Measurements from ENCODE around the gene KCNMA1.
"Not testable (repeated sequence)": the region's sequence is repeated elsewhere in the genome, so short reads cannot be mapped to it uniquely, and the experiment has no call there.

The KCNMA1 gene

DNA sequence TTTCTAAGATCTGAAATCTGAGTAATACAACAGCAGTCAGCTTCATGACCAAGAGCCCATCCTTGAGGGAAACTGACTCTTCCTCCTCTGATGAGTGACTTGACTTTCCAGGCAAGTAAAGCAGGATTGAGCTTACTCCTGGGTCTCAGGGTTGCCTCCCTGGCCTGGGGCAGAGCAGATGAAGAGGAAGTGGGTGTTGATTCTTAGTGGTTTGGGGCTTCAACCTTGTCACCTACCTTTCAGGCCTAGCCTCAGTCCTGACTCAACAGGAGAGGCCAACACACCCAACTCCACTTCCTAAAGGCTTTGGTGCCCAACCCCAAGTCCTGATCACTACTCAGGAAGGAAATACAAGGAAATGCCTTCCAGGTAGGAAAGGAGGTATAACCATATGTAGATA, 54.1 kb downstream of the KCNMA1 start:
- DNase-seq (ENCODE audit: low read depth): no peak

DNA sequence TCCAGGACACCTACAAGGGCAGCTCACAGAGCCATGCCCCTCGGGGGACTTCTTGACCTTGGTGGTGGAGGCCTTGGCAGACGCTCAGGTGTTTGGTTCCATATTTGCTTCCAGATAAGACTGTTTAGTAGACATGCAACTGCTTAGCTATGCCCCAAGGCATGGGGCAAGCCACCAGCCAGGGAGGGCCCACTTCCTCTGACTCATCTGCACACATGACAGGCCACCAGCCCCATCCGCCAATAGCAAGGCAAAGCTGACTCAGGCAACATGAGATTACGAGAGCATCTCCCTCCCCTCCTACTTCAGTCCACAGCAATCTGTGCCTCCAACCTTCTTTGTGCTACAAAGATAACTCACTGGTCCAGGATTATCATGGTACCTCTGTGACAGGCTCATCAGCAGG, 54.9 kb downstream of the KCNMA1 start:
- no peak for DNase-seq (ENCODE audit: low read depth)

DNA sequence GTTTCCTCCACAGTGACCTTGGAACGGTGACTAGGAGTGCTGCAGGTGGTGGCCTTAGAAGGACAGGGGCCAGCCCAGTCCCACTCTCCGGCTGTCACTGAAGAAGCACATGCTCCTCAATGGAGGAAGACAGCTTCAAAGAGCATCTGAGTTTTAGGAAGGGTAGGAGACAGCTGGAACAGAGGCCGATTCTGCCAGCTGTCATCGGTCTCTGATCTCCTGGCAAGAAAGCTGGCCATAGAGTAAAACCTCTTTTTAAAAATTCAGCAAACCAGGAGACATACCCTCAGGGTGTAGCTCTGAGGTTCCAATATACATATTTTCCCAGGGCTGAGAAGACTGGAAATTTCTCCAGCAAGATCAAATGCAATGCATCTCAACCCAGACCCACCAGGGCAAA, 55.9 kb downstream of the KCNMA1 start:
- no peak for DNase-seq (ENCODE audit: low read depth)

DNA sequence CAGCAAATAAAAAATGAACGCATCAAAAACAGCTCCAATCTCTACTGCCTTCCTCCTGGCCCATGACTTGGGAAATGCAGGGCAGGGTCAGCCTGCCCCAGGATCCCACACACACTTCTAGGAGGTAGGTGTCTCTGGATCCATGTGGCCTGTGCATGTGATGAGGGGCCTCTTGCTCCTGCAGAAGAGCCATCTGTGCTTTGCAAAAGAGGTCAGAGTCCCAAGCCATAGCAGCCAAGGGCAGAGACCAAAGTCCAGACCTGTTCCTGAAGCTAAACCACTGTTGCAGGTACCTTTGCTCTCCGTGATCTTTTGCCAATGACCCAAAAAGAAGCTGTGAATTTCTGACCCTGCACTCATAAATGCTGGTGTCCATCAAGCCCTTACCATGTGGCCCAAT, 57.1 kb downstream of the KCNMA1 start:
- no peak for DNase-seq (ENCODE audit: low read depth)

DNA sequence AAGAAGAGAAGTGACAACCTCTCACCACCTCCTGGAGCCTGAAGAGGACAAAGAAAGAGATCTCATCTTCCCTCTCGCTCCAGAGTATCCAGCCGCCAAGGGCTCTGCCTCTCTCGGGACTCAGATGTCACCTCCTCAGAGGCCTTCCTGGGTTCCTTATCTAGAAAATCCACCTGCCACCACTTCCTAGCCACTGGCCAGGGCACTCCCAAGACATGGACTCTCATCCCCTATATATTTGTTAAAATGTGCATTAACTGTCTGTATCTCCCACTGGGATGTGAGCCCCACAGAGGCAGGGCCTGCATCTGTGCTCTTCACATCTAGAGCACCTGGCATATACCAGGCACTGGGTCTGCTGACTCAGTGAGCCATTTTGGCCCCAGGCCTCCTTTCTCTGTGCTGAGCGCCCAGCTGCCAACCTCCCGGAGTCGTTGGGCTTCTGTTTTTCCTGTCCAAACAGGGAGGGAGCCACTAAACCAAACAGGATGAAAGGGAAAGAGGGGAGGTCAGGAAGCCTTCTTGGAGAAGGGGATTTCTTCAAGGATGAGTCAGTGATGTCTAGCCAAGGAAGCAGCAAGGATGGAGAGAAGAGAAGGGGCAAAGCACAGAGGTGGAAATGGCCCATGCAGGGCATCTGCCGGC, 58.9 kb downstream of the KCNMA1 start:
- no peak for DNase-seq (ENCODE audit: low read depth)

DNA sequence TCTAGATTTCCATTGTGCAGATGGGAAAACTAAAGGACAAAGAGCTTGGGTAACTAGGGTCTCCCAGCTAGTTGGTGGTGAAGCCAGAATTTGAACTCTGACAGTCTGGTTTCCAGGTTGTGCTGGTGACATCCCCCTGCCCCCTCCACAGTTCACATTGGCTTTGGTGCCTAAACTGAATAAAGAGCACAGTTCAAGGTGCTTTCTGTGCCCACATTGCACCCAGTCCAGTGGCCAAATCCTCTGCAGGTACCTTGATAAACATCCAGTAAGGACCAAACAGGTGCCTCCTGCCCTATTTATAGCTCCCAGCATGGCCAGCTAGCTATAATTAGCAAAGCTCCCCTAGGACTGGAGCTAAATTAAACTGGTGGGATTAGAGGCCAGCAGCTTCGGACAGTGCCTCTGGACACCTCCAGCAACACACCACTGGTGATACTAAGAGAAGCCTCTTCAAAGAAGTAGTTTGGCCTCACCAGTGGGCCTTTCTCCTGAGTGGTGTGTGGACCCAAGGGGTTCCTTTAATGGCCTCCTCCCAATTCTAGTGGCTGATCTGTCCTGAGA, 59.9 kb downstream of the KCNMA1 start:
- DNase-seq (ENCODE audit: low read depth): no peak

DNA sequence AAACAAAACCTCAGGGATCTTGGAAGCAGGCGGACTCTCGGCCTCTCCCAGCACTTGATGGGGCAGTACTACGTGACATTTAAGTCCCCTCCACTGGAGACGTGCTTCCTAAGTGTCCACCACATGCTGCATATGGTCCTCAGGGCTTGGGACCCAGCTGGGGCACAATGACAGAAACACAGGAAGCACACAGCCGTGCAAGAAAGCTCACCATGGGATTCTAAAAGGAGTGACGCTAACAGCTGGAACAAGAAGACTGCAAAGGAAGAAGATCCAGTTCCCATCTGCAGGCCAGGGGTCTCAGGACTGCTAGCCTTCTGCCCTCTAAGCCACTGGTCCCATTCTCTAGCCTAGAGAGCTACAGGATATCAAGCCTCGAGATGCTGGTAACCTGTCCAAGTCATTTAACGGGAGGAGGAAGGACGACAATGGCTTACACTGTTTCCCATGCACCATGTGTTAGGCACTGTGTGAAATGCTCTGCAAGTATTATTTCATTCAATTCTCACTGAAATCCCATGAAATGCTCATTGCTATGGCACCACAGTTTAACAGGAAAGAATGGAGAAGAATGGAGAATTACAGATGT, 61.1 kb downstream of the KCNMA1 start:
- no peak for DNase-seq (ENCODE audit: low read depth)

DNA sequence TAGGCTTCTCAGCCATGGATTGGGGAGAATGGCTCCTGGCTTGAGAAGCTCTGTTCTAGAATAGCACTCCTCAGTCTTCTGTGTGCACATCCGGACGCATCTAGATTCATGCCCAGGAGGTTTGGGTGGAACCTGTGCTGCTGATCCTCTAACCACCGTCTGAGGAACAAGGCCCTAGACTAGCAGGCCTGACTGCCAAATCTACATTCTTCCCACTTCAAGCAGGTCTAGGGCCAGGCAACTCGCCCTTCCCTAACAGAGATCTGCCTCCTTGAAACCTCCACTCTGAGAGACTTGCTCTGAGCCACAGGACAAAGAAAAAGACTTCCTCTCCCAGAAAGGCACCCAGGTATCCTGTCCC, 61.6 kb downstream of the KCNMA1 start:
- DNase-seq (ENCODE audit: low read depth): no peak

DNA sequence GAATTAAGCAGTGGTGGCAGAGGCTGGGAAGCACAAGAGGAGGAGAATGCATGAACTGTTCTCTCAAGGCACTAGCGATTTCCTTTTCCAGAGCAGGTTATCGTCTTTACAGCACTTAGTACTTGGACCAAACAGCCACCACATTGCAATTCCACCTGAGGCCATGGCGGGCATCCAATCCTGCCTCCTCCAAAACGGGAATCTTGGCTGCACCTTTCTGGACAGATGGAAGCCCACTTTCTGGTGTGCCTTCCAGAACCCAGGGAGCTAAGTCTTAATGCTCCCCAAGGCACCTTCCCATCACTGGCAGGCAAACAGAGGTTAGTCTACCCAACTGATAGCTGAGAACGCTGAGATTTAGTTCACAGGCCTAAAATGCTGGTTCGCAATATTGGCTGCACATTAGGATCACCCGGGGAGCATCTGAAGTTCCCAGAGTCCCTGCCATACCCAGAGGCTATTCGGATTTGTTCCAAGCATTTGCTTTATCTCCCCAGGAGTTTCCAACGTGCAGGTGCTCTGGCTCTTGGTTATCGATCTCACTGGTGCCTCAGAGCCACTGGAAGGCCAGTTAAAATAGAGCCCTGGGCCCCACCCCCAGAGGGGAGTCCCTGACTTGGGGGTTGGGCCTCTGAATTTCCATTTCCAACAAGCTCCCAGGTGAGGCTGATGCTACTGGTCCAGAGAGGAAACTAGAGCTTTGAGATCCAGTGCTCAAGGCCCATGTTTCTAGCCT, 62.2 kb downstream of the KCNMA1 start:
- DNase-seq (ENCODE audit: low read depth): no peak

DNA sequence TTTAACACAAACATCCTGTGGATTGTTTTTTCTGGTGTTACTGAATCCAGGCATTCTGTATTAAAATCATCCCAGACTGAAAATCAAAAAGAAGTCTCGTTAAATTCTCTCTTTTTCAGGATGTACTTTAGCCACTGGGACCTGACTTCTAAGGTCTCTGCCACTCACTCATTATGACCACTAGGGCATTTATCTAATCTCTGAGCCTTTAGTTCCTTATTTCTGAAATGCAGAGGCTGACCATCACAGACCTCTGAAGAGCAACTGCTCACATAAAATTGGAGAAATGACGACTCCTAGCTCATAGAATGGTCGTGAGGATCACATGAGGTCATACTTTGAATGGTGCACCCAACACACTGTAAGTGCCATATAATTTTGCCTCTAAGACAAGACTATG, 63.2 kb downstream of the KCNMA1 start:
- DNase-seq (ENCODE audit: low read depth): no peak

DNA sequence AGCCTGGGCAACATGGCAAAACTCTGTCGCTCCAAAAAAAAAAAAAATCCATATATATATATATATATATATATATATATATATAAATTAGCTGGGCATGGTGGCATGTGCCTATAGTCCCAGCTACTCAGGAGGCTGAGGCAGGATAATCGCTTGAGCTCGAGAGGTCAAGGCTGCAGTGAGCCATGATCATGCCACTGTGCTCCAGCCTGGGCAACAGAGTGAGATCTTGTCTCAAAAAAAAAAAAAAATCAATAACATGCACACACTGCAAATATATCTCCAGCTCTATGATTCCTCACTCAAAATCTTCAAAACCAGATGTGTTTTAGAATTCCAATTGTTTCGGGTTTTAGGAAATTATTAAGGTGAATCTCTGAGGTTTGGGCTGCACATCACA, 65.1 kb downstream of the KCNMA1 start:
- not testable (repeated sequence) for DNase-seq (ENCODE audit: low read depth)

DNA sequence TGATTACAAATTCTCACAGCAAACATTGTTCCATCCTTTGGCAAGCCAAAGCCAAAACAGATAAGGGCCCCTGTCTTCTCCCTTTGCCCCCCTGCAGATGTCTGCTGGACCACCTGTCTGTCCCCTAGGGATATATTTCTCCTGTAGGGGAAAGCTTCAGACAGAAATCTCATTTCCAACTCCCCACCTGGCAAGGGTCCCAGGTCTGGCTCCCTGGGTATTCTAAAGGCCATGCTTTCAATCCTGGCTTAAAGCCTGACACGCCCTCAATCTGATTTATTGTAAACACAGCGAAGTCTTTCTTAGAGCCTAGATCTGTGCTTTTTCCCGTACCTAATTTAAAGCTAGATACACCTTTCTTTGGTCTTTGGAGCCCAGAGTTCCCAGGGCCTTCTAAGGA, 66.1 kb downstream of the KCNMA1 start:
- no peak for DNase-seq (ENCODE audit: low read depth)

DNA sequence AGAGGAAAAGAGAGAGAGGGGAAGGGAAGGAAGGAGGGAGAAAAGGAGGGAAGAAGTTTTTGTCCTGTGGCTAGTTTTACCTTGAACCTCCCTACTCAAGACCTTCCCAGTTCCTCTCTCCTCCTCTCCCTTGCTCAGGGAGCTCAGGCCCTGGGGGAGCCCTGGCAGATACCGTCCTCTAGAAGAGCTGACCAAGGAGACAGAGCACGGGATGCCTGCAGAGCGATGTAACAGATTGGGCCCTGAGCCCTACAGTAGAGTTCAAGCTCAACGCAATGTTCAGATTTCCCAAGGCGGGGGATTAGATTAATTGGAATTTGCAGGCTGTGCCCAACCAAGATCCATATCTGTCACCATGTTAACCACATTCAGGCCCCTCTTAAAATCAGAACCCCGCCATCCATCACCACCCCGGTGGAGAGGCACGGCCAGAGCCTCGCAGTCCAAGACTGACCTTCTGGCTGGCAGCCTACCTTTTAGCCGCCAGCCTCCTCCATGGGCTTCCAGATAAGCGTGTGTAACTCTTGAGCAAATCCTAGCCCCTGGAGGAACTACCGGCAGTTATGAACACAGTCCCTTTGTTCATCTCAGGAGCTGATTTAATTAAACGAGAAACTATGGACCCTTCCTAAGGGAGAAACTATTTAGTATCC, 70.6 kb downstream of the KCNMA1 start:
- no peak for DNase-seq (ENCODE audit: low read depth)

DNA sequence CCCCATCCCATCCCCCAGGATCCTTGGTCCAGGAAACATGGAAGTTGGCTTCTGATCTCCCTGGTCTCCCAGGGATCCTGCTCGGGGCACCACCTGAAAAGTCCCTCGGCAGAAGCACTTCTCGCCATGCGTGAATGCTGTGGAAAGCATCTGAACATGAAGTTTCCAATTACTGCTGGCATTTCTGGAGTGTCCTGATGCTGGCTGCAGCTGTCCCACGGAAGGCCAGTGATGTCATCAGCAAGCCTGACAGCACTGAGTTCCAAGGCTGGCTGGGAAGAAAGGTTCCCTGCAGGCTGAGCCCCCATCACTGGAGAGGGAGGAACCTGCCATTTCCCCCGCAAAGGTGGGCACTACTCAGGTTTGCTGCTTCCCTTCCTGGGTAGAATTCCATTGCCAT, 71.4 kb downstream of the KCNMA1 start:
- no peak for DNase-seq (ENCODE audit: low read depth)

DNA sequence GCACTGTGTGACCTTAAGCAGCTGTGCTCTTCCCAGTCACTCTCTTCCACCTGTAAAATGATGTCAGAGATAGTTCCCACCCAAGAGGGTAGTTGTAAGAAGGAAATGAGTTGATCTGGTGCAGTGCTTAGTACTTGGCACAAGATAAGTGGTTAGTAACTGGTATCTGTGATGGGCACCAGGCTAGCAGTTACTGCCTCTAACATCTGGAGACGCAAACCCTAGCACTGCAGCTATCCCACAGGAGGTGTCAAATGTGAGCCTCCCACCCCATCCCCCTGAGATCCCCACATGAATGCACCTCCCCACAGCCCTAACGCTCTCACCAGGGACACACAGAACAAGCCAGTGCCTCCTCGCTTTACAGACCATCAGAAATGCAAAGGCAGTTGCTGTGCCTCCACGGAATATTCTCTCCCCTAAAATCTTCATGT, 72.0 kb downstream of the KCNMA1 start:
- no peak for DNase-seq (ENCODE audit: low read depth)

DNA sequence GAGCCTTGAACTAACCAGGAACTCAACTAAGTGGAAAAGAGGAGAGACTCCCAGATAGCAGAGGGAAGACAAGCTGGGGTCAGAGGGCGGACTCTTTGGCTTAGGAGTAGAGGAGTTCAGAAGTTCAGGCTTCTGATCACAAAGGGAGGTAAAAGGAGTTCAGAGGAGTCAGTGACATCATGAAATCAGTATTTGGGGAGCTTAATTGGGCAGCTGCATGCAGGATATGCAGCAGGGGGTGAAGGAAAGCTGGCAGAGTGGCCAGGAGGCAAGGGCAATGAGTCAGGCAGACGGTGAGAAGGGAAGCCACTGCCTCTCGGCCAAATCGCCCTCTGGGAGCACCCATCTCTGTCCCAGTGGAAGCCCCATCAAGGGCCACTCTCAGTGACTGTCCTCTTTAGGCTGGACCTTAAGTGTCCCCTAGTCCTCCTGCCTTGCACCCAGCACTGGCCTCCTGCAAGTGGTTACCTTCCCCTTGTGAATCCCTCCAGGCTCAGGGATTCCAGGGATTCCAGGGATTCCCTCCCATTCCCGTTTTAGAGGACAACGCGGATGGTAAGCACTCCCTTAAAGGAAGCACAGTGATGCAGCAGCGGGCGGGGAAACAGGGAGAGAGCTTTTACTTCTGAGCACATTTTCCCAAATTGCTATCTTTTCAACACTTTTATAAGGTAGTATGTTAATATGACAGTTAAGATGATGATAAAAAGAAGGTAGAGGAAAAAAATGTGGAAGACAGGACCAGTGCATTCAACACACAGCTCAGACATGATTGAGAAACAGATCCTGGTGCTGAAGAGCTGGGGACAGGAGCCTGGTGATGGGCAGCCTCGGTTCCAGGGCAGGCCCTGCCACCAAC, 72.6 kb downstream of the KCNMA1 start:
- DNase-seq (ENCODE audit: low read depth): no peak

DNA sequence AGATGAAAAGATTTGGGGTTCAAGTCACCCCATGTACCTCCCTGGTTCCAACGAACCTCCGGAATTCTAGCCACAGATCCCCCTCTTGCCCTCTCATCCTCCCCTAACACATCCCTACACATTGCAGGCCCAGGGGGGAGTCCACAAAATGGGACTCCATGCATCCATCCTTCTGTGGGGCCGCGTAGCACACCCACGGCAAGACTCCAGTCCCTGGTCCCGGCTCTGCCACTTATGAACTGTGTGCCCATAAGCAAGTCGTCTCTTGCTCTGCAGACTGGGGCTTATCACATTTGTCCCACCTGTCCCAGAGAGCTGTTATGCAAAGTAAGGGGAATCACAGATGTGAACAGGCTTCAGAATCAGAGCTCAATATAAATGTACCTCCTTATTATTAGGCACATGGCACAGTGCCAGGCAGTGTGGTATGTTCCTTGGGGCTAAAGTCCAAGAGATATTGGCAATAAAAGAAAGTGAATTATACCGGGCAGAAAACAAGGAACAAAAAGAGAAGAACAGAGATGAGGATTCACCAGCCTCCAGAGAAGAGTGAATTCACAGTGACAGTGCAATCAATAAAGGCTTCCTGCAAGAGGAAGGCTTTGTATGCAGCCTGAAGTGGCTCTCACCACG, 73.9 kb downstream of the KCNMA1 start:
- DNase-seq (ENCODE audit: low read depth): no peak

DNA sequence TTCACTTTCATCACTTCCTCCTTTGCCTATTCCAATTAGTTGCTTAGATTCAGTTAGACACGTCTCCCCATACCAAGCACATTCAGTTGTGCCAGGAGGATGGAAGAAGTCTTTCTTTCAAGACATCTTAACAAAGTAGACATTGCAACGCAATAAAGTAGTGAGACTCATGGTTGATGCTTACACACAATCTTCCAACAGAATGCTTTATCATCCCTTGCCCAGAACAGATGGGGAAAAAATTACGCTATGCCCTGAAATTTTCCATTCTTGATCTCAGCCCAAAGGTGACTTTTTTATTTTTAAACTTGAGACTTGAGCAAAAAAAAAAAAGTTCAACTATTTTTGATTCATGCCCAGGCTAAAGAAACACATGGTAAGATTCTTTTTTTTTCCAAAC, 74.9 kb downstream of the KCNMA1 start:
- DNase-seq (ENCODE audit: low read depth): no peak

DNA sequence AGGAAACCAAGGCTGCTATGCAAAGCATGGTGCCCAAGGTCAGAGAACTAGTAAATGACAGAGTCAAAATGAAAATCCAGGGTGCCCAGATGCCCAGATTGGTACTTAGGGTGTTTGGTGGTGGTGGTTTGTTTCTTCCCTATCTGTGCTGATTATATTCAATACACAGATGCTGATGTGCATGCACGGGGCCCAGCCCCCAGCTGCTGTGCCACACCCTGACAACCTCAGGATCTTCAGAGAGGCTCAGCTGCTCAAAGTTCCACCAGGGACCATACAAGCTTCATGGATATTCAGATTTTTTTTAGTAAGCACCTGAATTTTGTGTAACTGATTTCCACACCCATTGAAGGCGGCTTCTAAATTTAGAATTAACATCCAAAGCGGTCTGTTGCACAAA, 75.6 kb downstream of the KCNMA1 start:
- DNase-seq (ENCODE audit: low read depth): no peak

DNA sequence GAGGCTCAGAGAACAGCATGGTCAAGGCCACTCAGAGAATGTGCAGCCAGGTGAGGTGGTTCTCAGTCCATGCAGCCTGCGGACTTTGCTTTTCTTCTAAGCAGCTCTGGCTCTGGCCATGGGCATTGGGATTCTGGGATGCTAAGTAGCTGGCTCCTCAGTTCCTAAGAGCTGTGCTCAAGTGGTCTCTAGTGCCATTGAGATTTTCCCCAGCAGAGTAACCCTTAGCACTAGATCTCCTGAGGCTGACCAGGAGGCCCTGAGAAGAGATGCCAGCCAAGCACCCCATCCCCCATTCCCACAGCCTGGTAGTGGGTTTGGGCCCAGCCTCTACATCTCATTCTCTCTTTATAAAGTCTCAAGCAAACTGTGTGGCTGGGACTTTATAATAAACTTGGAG, 77.1 kb downstream of the KCNMA1 start:
- DNase-seq (ENCODE audit: low read depth): no peak

DNA sequence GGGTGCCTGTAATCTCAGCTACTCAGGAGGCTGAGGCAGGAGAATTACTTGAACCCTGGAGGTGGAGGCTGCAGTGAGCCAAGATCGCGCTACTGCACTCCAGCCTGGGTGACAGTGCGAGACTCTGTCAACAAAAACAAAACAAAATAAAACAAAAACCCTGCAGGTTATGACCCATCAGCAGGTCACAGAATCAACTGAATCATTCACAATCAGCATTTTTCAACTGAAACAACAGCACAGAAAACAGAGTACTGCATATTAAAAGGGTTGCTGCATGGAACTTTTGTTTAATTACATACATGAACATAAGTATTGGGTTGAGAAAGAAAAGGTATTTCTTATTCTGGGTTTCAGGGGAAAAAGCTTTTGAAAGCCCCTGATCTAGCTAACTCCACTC, 77.6 kb downstream of the KCNMA1 start:
- DNase-seq (ENCODE audit: low read depth): no peak

Measured in stimulated activated CD8-positive, alpha-beta memory T cell treated with anti-CD3 and anti-CD28 coated beads, Interleukin-4, amount 100 ng/mL, for 24 hours (primary cell).